Activated CD8-positive, alpha-beta memory T cell treated with anti-CD3 and anti-CD28 coated beads, Interleukin-2, amount 50 U/mL, for 4 hours (primary cell): ENCODE results near the gene IFT81.

Source experiments
- DNase-seq: peaks from one replicate; pipeline ENCODE4 v3.0.0-alpha.2; 2020

The IFT81 gene

DNA sequence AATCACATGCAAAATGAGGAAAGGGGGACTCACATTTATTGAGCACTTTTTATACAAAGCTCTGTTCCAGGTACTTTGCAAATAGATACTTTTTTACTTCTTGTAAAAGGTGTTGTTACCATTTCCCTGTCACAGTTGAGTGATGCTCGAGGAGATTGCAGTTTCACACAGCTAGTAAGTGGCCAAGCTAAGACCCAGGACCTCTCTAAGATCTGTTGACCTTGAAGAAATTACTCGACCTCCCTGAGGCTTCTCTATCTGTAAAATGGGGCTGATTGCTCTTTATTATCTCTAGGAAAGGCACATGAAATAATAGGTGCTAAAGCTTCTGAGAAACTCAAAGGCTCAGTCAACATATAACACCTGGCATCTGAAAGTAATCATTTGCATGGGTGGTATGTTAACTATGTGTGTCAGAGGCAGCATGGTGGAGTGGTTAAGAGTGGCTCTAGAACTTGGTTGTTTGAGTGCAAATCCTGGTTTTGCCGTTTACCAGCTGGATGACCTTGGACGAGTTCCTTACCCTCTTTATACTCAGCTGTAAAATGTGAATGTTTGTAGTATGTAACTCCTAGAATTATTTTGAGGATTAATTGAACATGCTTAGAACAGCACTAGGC is 41.5 kb downstream of the IFT81 start:
- no peak for DNase-seq

DNA sequence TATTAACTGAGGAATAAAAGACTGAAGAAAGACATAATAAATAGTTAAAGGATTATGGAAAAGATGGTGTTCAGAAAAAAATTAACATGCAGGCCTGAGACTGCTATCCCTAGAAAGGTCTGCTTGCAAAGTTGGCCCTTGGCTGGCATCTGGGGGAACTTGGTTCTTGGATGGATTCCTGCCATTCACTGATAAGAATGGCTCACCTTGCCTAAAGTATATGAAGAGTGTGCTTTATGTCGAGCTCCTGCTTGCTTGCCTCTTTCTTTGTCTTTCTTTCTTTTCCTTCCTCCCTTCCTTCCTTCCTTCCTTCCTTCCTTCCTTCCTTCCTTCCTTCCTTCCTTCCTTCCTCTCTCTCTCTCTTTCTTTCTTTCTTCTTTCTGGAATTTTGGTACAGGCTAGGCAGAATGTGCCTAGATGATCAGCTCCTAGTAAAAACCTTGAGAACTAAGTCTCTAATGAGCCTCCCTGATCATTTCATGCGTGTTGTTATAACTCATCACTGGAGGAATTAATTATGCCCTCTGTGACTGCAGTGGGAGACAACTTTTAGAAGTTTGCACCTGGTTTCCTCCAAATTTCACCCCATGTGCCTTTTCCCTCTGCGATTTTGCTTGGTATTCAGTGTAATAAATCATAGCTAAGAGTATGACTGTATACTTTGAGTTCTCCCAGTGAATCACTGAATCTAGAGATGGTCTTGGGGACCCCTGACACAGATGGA is 44.7 kb downstream of the IFT81 start:
- no peak for DNase-seq

DNA sequence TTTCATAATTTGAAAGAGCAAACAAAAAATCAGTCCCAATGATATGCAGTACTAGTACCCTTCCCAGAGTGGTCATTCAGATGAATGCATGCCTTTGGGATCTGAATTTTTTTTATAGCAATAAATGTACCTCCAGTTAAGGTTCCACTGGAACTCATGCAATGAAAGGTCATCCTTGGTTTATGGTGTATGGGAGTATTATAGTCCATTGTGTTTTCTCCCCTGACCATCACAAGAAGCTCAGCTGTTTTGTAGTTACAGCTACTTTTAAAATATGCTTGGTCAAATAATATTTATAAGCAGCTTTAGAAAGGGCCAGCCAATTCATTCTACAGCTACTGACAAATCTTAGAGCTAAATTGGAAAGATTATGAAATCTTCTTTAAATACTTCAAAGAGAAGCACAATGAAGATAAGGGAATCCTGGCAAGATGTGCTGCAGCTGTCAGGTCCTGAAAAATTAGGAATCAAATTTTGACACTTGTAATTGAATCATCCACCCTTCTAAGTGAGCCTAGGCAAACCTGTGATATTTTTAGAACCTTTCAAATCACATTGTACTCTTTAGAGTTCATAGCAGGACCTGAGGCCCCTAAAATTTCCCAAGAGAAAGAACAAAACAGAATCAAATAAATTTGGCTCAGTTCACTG is 46.5 kb downstream of the IFT81 start:
- DNase-seq: no peak

DNA sequence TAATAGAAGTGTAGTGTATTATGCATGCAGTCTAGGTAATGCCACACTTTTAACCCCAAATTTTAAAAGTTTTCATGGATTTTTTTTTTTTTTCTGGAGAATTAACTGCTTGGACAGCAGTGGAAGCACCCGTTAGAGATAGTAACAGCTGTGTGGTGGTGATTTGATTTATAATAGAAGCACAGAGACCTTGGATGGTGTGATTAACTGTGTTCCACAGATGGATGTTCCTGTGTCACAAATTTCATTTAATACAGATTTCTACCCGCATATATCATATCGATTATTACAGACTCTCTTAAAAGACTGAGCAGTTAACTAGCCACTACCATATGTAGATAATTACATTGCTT is 47.0 kb downstream of the IFT81 start:
- no peak for DNase-seq

DNA sequence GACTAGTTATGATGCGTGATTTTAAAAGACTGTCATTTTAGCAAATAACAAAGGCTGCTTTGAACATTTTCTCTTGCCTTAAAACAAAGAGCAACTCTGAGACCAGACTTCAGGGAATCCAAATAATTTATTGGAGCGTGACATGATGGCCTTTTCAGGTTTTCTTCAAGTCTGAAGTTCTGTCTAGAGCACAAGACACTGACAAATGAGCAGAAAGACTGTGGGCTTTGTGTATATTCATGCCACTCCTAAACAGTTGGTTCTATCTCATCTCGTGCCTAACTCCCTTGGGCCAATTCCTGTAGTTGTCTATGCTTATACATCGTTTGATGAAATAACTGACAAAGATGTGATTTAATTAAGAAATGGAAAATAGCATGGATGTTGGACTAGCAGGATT is 47.5 kb downstream of the IFT81 start:
- no peak for DNase-seq

DNA sequence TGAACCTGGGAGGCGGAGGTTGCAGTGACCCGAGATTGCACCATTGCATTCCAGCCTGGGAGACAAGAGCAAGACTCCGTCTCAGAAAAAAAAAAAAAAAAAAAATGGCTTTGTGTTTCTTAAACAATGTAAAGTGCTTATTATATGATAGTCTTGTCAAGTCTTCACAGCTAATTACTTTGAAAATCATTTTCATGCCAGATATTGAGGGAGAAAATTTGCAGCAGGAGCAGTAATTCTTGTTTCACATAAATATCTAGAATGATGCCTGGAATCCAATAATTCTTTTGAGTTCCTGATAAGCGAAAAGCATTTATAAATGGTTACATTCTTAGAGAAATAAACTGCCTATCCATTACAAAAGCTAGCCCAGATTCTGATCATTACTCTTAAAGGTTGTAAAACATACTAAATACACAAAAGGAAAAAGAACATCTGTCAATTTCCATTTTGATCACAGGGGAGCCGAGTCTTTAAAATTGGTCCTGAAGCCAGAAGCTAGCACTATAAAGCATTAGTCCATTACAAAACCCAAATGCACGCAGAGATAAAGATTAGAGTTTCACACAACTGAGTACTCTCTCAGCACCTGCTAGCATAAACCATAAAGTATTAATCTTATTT is 50.3 kb downstream of the IFT81 start:
- DNase-seq: no peak

DNA sequence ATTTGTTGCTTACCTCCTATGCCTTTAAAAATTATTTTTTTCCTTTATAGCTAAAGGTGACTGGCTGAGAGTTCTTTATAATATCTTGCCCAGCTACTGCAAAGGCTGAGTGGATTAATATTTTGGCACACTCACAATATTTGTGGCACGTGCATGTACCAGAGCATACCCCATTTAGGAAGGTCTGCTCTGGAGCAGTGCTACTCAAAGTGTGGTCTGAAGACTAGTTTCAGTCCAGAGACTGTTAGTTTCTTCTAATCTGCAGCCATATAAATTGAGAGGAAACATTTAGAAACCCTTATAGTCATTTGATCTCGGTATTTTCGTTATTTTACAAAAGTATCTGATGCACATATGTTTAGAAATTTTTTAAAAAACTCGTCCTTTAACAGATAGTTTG is 51.0 kb downstream of the IFT81 start:
- no peak for DNase-seq

DNA sequence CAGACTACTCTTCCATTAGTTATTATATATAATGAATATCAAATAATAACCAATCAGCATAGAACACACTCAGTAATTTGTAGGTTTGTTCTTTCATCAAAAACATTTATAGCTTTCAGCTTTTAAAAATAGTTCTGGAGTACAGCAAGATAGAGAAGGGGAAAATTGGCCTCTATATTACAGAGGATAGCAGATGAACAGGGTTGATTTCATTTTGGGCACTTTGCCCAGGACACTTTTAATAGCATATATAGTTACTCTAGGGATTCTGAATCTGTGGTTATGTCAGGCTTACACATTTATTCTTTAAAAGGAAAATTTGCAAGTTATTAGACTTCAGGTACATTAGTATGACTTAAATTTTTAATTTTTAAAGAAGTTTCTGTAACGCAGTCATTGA is 52.6 kb downstream of the IFT81 start:
- DNase-seq: no peak

DNA sequence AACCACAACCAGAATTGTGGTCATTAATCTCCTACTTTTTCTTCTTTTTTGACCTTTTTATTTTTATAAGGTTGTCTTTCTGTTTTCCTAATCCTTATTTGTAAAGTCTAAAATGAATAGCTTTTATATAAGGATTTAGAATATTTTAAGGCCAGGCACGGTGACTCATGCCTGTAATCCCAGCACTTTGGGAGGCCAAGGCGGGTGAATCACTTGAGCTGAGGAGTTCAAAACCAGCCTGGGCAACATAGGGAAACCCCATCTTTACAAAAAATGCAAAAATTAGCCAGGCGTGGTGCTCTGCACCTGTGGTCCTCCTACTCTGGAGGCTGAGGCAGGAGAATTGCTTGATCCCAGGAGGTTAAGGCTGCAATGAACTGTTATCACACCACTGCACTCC is 55.1 kb downstream of the IFT81 start:
- DNase-seq: no peak

DNA sequence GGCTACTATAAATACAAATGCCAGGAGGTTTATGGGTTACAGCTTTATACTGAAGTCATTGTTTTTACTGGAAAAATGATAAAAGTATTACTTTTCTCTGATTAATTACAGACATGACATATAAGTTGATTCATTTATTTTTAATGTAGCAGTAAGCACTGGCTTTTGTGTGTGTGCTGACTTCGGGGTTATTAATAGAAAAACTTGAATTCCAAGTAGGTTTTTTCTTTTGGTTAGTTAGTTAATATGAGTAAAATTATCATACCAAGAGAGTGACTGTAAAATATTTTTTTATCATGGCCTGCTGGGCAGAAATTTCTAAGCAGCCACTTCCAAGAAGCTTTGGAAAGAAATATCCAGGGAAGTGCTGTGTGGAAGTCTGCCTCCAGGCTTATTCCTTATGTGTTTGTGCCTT is 56.4 kb downstream of the IFT81 start:
- no peak for DNase-seq

DNA sequence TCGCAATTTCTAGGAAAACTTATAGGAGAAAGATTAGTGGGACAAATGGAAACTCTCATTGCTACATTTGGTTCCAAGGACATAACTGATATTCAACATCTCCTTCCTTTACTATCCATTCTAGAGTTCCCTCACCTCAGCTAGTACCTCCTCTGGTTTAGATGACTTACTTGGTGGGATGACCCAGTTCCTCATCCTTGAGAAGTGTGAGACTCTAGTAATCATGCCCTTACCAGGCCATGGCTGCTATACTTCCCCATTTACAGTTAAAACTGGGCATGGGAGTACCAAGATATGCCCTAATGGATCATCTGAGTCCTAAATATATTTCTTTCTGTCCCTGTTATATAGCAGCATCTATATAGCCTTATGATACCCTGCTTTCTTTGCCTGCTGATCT is 58.1 kb downstream of the IFT81 start:
- DNase-seq: no peak

DNA sequence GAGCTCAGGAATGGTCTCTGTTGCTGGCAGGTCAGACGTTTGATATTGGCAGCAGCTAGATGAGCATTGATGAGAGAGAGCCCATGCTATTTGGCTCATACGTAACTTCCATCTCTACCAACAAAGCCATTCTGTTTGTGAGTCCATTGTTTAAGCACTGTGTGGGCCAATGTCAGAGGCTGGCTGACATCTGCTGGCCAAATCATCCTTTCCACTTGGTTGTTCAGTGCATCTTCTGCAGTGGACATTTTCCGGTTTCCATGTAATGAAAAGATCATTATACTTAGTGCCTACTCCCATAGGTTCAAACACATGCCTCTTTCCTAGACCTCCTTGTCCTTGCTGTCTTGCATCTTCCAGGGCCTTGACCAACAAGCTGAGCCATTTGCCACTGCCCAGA is 59.2 kb downstream of the IFT81 start:
- no peak for DNase-seq

DNA sequence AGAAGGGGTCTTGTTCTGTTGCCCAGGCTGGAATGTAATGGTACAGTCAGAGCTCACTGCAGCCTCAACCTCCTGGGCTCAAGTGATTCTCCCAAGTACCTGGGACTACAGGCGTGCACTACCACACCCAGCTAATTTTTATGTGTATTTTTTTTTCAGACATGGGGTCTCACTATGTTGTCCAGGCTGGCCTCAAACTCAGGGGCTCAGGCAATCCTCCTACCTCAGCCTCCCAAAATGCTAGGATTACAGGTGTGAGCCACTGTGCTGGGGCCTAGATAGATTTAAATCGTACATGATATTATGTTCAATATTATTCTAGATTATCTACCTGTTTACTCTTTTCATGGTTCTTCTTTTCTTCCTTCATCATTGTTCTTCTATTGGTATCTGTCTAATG is 61.5 kb downstream of the IFT81 start:
- DNase-seq: no peak

DNA sequence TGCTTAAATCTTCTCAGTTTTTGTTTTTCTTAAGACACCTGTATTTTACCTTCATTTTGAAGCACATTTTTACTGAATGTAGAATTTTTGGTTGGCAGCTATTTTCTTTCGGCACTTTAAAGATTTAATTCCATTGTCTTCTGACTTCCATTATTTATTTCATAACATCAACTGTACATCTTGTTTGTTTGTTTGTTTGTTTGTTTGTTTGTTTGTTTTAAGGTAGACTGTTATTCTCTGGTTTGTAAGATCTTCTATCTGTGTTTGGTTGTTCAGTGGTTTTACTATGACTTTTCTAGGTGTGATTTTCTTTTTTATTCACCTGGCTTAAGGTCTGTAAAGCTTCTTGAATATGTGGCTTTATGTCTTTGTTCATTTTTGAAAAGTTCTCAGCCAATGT is 61.9 kb downstream of the IFT81 start:
- DNase-seq: no peak

DNA sequence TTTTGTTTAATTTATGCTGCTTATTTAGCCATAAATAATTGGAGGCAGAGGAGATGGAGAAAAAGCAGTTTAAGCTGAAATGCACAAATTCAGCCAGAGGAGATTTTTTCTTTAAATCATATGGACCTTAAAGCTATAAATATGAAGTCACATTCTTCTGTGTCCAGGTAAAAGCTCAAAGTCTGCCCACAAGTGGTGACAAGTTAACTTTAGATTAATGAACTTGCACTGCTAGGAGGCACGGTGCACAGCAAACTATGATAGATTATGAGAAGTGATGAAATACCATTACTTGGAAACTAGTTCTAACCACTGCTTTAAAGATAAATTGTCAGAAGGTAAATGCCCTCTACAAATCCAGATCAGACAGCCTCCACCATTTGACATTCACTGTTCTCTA is 69.0 kb downstream of the IFT81 start:
- DNase-seq: no peak

DNA sequence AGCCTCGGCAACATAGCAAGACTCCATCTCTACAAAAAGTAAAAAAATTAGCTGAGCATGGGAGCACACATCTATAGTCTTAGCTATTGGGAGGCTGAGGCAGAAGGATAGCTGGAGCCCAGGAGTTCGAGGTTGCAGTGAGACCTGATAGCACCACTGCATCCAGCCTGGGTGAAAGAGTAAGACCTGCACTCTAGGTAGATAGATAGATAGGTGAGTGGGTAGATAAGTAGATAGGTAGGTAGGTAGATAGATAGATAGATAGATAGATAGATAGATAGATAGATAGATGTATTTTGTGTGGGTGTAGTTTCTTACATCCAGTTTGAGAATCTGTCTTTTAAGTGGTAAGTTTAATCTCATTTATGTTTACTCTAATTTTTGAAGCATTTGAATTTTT is 72.8 kb downstream of the IFT81 start:
- DNase-seq: no peak

DNA sequence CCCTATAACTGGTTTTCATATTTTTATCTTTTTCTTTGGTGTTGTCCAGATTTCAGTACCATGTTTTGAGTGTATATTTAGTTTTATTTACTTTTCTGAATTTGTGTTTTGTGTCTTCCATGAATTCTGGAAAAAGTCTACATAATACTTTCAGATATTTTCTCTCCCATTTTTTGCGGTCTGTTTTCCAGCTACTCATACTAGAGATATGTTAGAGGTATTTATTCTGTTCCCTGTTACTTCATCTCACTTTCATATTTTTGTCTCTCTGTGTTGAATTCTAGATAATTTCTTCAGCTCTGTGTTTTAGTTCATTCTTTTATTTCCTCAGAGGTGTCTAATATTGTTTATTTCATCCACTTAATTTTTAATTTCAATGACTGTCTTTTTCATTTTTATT is 74.2 kb downstream of the IFT81 start:
- no peak for DNase-seq

DNA sequence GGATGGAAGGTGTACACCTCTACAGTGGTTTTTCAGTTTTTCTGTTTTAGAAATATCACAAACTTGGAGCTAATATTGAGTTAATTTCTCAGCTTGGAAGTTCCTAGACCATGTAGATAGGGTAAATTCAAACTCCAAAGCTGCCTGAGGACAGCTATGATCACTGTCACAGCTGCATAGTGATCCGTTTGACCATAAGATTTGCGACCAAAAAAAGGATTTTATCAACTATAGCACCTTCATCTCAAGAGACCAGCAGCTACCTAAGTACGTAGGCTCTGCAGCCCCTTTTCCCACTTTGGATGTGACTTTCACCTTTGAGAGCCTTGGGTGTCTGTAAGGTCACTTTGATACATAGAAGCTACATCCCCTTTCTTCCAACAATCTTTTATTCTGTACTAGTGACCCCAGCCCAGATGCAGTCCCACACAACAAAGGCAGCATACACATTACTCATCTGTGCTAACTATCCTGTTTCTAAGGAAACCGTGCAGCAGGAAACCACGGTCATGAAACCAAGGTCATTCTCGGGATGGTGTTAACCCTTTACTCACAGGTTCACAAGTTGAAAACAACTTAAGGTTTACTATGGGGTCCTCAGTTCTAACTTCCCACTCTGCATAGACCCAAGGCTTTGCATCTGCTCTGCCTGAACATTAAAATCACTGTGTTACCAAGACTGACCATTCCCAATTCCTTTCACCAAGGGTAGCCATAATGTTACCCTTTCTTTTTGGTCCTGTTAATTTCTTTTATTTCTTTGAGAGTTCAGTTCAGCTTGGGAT is 75.4 kb downstream of the IFT81 start:
- DNase-seq: no peak

DNA sequence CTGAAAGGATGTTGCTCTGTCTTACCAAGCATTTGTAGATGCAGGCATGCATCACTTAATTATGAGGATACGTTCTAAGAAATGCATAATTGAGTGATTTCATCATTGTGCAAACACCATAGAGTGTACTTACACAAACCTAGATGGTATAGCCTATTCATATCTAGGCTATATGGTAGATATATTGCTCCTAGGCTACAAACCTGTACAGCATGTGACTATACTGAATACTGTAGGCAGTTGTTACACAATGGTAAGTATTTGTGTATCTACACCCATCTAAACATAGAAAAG is 75.9 kb downstream of the IFT81 start:
- no peak for DNase-seq

DNA sequence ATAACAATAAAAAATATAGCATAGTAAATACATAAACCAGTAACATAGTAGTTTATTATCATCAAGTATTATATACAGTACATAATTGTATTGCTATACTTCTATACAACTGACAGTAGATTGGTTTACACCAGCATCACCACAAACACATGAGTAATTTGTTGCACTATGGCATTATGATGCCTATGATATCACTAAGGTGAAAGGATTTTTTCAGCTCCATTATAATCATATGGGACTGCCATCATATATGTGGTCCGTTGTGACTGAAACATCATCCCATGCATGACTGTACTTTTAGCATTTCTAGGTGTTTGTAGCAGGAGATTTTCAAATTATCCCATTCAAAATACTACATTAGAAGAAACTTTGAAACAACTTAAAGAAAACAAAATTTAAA is 77.8 kb downstream of the IFT81 start:
- DNase-seq: no peak

DNA sequence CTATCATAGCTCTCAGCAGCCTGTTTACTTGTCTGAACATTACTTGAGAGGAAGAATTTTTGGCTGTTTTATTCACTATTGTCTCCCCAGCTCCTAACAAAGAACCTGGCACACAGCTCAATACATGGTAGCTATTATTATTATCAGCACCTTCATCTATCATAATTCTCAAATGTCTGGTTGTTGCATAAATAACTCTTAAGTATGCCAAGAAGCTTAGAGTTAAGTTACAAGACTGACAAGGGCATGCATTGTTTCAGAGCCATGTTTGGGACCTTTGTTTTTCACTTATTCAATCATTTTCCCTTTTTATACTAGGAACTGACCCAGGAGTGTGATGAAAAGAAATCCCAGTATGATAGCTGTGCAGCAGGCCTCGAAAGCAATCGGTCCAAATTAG is 79.4 kb downstream of the IFT81 start:
- DNase-seq: no peak

DNA sequence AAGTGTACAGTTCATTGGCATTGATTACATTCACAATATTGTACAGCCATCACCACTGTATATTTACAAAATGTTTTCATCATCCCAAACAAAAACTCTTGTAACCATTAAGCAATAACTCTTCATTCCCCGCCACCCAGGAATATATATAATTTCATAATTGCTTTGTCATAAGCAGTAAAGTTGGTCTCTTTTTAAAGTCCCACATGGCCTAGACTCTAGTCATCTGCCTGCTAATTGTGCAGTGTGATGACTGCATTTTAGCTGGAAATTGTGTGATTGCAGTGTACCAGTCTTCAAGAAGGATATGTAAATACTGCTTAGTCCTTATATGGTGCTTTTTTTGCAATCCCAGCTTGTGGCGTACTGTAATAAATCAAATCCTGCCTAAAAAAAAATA is 81.8 kb downstream of the IFT81 start:
- no peak for DNase-seq
